GM12878 (cell line): ENCODE data around the gene ITIH1. TPM values are rescaled to one million over a fixed set of nuclear protein-coding genes. Genes with fewer than 3 reads are reported as not detected.

Source experiments
- ATAC-seq: fragments of 200-7000 bp; cut with Tn5 transposase; 3 replicates; pipeline ENCODE4 v1.9.1; 2020; ENCODE audit warnings: mild to moderate bottlenecking, moderate library complexity
- BruUV-seq: library from RNA; stranded (reverse); fragments of 400-500 nt; replicated peaks from 2 replicates; lab custom pipeline; 2021; lab: Mats Ljungman, UMichigan
- CTCF ChIA-PET: fragments of 300-600 bp; sonication (Branson Sonifier 250); formaldehyde crosslinking; extraction: SDS; loops from one replicate; lab custom pipeline; 2021; ENCODE audit warnings: inconsistent platforms; lab: Yijun Ruan, JAX
- POLR2A ChIA-PET: fragments of 350-600 bp; formaldehyde crosslinking; extraction: SDS; loops from one replicate; lab custom pipeline; 2021; ENCODE audit warnings: inconsistent platforms; lab: Charles Lee
- RAD21 ChIA-PET: fragments of 300-600 bp; sonication (Branson Sonifier 250); formaldehyde crosslinking; loops from one replicate; lab custom pipeline; 2023; ENCODE audit warnings: antibody characterized with exemption; ENCODE audit not compliant: unreplicated experiment; lab: Charles Lee
- SMC1A ChIA-PET: fragments of 300-600 bp; sonication (Branson Sonifier 250); formaldehyde crosslinking; loops from one replicate; lab custom pipeline; 2023; ENCODE audit not compliant: unreplicated experiment, uncharacterized antibody; lab: Charles Lee
- DNase-seq: peaks from one replicate; pipeline ENCODE4 v3.0.0-alpha.2; 2011; ENCODE audit warnings: low read depth, low spot score
- FAIRE-seq: peaks from 3 replicates; lab custom pipeline; 2011; peaks lifted over from hg19 to GRCh38; lab: Jason Lieb, UNC
- H2AFZ ChIP-seq: 2 replicates; pipeline ENCODE4 v1.6.0; 2011; ENCODE audit warnings: low read depth, low read length, control low read depth; ENCODE audit not compliant: control insufficient read depth
- H3K27ac ChIP-seq: 2 replicates; pipeline ENCODE4 v1.5.1; 2011; ENCODE audit warnings: control low read depth; ENCODE audit not compliant: control insufficient read depth, insufficient read depth
- H3K27me3 ChIP-seq, 2 experiments: replicated peaks in 1 of 2; 2 replicates each; pipeline versions ENCODE4 v1.6.0 to v1.6.1; 2011; ENCODE audit warnings: low read length in 1 of 2; ENCODE audit not compliant: control insufficient read depth in 2 of 2, insufficient read depth in 2 of 2
- H3K36me3 ChIP-seq, 2 experiments: 2 replicates each; pipeline ENCODE4 v1.5.1; 2011; ENCODE audit warnings: low read length in 1 of 2; ENCODE audit not compliant: control insufficient read depth in 2 of 2, insufficient read depth in 2 of 2
- H3K4me1 ChIP-seq: 2 replicates; pipeline ENCODE4 v1.6.1; 2011; ENCODE audit warnings: mild to moderate bottlenecking, low read length, moderate library complexity, mixed read lengths; ENCODE audit not compliant: control insufficient read depth, insufficient read depth
- H3K4me2 ChIP-seq: 2 replicates; pipeline ENCODE4 v1.6.0; 2011; ENCODE audit warnings: control low read depth; ENCODE audit not compliant: control insufficient read depth, insufficient read depth
- H3K4me3 ChIP-seq: fragments of 200-600 bp; sonication (generic); 2 replicates; pipeline ENCODE4 v1.5.1; 2016
- H3K79me2 ChIP-seq: 2 replicates; pipeline ENCODE4 v1.6.0; 2011; ENCODE audit warnings: low read length; ENCODE audit not compliant: control insufficient read depth, insufficient read depth
- H3K9ac ChIP-seq: 2 replicates; pipeline ENCODE4 v1.8.0; 2011; ENCODE audit warnings: low read length, control low read depth, mixed read lengths; ENCODE audit not compliant: control insufficient read depth, insufficient read depth
- H3K9me3 ChIP-seq: replicated peaks from 3 replicates; pipeline ENCODE4 v1.5.1; 2011; ENCODE audit warnings: mild to moderate bottlenecking, low read length; ENCODE audit not compliant: control insufficient read depth, insufficient read depth
- H4K20me1 ChIP-seq: 2 replicates; pipeline ENCODE4 v1.6.0; 2011; ENCODE audit not compliant: control insufficient read depth, insufficient read depth
- CBFB ChIP-seq: IDR thresholded peaks from 2 replicates; pipeline ENCODE4 v1.6.1; 2016; ENCODE audit warnings: antibody characterized with exemption, low read depth
- CEBPB ChIP-seq, 2 experiments: fragments of 150-350 bp in 1 of 2; IDR thresholded peaks; 2 replicates each; pipeline ENCODE4 v1.6.1; 2012 to 2014; ENCODE audit warnings: low read depth in 2 of 2, low read length in 2 of 2, borderline replicate concordance in 1 of 2, inconsistent platforms in 1 of 2
- CHD1 ChIP-seq: IDR thresholded peaks from 2 replicates; pipeline ENCODE4 v1.6.1; 2012; ENCODE audit warnings: low read depth, low read length, improper control_type of control experiment
- FOXM1 ChIP-seq: IDR thresholded peaks from 2 replicates; pipeline ENCODE4 v1.6.1; 2012; ENCODE audit warnings: low read depth, mild to moderate bottlenecking, inconsistent platforms, low read length, moderate library complexity
- IKZF1 ChIP-seq: fragments of 450-650 bp; conservative IDR thresholded peaks from 2 replicates; pipeline ENCODE4 v1.6.1; 2017; ENCODE audit warnings: antibody characterized with exemption, mild to moderate bottlenecking
- JUND ChIP-seq: IDR thresholded peaks from 2 replicates; pipeline ENCODE4 v1.6.1; 2012; ENCODE audit warnings: low read depth, mild to moderate bottlenecking, low read length, improper control_type of control experiment, moderate library complexity
- KLF5 ChIP-seq: fragments of 450-650 bp; IDR thresholded peaks from 2 replicates; pipeline ENCODE4 v1.6.1; 2014; ENCODE audit warnings: mild to moderate bottlenecking; ENCODE audit not compliant: partially characterized antibody
- MTA3 ChIP-seq: IDR thresholded peaks from 2 replicates; pipeline ENCODE4 v1.6.1; 2012; ENCODE audit warnings: low read length, inconsistent platforms, borderline replicate concordance
- NFIC ChIP-seq: IDR thresholded peaks from 2 replicates; pipeline ENCODE4 v1.6.1; 2012; ENCODE audit warnings: low read depth, mild to moderate bottlenecking, inconsistent platforms, low read length, moderate library complexity
- RAD21 ChIP-seq: IDR thresholded peaks from 2 replicates; pipeline ENCODE4 v1.6.1; 2011; ENCODE audit warnings: mild to moderate bottlenecking, low read depth, low read length, moderate library complexity; ENCODE audit not compliant: insufficient read depth
- SKIL ChIP-seq: fragments of 450-650 bp; IDR thresholded peaks from 2 replicates; pipeline ENCODE4 v1.6.1; 2017; ENCODE audit warnings: mild to moderate bottlenecking, low read depth, inconsistent platforms; ENCODE audit not compliant: poor library complexity, severe bottlenecking
- SPI1 ChIP-seq: IDR thresholded peaks from 2 replicates; pipeline ENCODE4 v1.6.1; 2011; ENCODE audit warnings: low read depth, mild to moderate bottlenecking, low read length, moderate library complexity, borderline replicate concordance; ENCODE audit not compliant: insufficient read depth
- TCF3 ChIP-seq: IDR thresholded peaks from 2 replicates; pipeline ENCODE4 v1.6.1; 2012; ENCODE audit warnings: low read depth, mild to moderate bottlenecking, low read length, borderline replicate concordance; ENCODE audit not compliant: insufficient read depth
- whole genome bisulfite sequencing: methylation state at CpG from one replicate; pipeline ENCODE4 v1.1.6; 2016; ENCODE audit warnings: low lambda C conversion rate; ENCODE audit not compliant: insufficient replicate concordance, insufficient coverage; ENCODE audit errors: missing lambda C conversion rate; 5-methylcytosine and 5-hydroxymethylcytosine counted together
- in situ Hi-C: fragments of 300-500 bp; cut with MboI; formaldehyde crosslinking; loops from 9 replicates; pipeline ENCODE4 v1.14.3; 2018; ENCODE audit warnings: mixed read lengths
- intact Hi-C: fragments of 100-400 bp; cut with micrococcal nuclease; formaldehyde crosslinking; loops from one replicate; pipeline ENCODE4 v1.14.2; 2022; ENCODE audit not compliant: unreplicated experiment
- polyA plus RNA-seq, 11 experiments: library from polyadenylated mRNA; depleted of rRNA in 4 of 11; unstranded in 6 of 11; stranded (reverse) in 5 of 11; fragments of >200 nt; fragmentation: Nextera tagmentation in 4 of 11; fragmentation: Illumina TruSeq in 1 of 11; extraction: Ambion mirVana in 4 of 11; extraction: Trizol in 1 of 11; gene quantifications; 1 replicate in 1 of 11; 2 replicates in 10 of 11; pipeline versions ENCODE4 v1.2.1 to v1.2.3, GENCODE V29; 2011 to 2016; ENCODE audit warnings: inconsistent platforms in 2 of 11, missing spikeins in 2 of 11, low read depth in 1 of 11
- total RNA-seq, 4 experiments: library from RNA; depleted of rRNA in 3 of 4; stranded (reverse); fragments of >200 nt in 3 of 4; fragmentation: Illumina TruSeq in 1 of 4; extraction: Trizol in 1 of 4; gene quantifications; 2 replicates each; pipeline versions ENCODE4 v1.2.1 to v1.2.3, GENCODE V29; 2013 to 2021
- TF ChIP-seq, protein P1 (sequence below): fragments of 450-650 bp; IDR thresholded peaks from 2 replicates; pipeline ENCODE4 v1.6.1; 2018; ENCODE audit warnings: mild to moderate bottlenecking, low read depth, moderate library complexity; ENCODE audit not compliant: partially characterized antibody
- TF ChIP-seq, protein P2 (sequence below): IDR thresholded peaks from 2 replicates; pipeline ENCODE4 v1.6.1; 2012; ENCODE audit warnings: low read depth, low read length, improper control_type of control experiment
- TF ChIP-seq, protein P3 (sequence below): IDR thresholded peaks from 2 replicates; pipeline ENCODE4 v1.6.1; 2011; ENCODE audit warnings: mild to moderate bottlenecking, low read depth, low read length, moderate library complexity; ENCODE audit not compliant: insufficient replicate concordance

Gene ITIH1
- total and polyA plus RNA-seq, 10 of the 15 experiments (the other 5 are each of a cell fraction or from before 2014, with no cell fraction given) = 0.33 to 0.64 (median 0.44) TPM; not detected in 7

GRCh38 chr3:52811452-52812011, 34.1 kb downstream of the ITIH1 start (continued):
- TF ChIP-seq, protein P1, sequence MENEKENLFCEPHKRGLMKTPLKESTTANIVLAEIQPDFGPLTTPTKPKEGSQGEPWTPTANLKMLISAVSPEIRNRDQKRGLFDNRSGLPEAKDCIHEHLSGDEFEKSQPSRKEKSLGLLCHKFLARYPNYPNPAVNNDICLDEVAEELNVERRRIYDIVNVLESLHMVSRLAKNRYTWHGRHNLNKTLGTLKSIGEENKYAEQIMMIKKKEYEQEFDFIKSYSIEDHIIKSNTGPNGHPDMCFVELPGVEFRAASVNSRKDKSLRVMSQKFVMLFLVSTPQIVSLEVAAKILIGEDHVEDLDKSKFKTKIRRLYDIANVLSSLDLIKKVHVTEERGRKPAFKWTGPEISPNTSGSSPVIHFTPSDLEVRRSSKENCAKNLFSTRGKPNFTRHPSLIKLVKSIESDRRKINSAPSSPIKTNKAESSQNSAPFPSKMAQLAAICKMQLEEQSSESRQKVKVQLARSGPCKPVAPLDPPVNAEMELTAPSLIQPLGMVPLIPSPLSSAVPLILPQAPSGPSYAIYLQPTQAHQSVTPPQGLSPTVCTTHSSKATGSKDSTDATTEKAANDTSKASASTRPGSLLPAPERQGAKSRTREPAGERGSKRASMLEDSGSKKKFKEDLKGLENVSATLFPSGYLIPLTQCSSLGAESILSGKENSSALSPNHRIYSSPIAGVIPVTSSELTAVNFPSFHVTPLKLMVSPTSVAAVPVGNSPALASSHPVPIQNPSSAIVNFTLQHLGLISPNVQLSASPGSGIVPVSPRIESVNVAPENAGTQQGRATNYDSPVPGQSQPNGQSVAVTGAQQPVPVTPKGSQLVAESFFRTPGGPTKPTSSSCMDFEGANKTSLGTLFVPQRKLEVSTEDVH = no peak
- TF ChIP-seq, protein P2, sequence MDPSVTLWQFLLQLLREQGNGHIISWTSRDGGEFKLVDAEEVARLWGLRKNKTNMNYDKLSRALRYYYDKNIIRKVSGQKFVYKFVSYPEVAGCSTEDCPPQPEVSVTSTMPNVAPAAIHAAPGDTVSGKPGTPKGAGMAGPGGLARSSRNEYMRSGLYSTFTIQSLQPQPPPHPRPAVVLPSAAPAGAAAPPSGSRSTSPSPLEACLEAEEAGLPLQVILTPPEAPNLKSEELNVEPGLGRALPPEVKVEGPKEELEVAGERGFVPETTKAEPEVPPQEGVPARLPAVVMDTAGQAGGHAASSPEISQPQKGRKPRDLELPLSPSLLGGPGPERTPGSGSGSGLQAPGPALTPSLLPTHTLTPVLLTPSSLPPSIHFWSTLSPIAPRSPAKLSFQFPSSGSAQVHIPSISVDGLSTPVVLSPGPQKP = no peak
- TF ChIP-seq MTA3 (no peak), CEBPB (IDR thresholded peaks at IDR 0.05; ENCODE audit: borderline replicate concordance in 1 of 2, low read depth in 2 of 2, low read length in 2 of 2) (no peak), RAD21 (no peak), CHD1 (no peak), KLF5 (no peak)

- DNase-seq (no peak), FAIRE-seq (no peak), ATAC-seq (no peak)
- Histone ChIP-seq H3K4me3 (no peak overlapping the region), H3K27me3 (no peaks in the 10 kb centered on the region), H4K20me1 (no peaks in the 10 kb centered on the region), H3K4me1 (no peaks in the 10 kb centered on the region), H3K9me3 (no peaks in the 10 kb centered on the region), H2AFZ (no peak overlapping the region), H3K36me3 (no peaks in the 10 kb centered on the region), H3K79me2 (no peaks in the 10 kb centered on the region), H3K27ac (no peak overlapping the region), H3K9ac (no peak overlapping the region), H3K4me2 (no peak overlapping the region)
- ChIA-PET CTCF (no interaction called here), POLR2A (no interaction called here), SMC1A (no interaction called here), RAD21 (no interaction called here)
- in situ Hi-C loops (no loop called here), intact Hi-C loops (no loop called here)
- 74% methylated on average over 8 of the region's 8 CpGs for WGBS
- BruUV-seq = no TSS peak
- TF ChIP-seq KLF5 (no peak), FOXM1 (no peak), JUND (no peak), TCF3 (no peak), NFIC (no peak), CBFB (no peak), IKZF1 (no peak), SPI1 (no peak), SKIL (no peak)
- TF ChIP-seq, protein P3, sequence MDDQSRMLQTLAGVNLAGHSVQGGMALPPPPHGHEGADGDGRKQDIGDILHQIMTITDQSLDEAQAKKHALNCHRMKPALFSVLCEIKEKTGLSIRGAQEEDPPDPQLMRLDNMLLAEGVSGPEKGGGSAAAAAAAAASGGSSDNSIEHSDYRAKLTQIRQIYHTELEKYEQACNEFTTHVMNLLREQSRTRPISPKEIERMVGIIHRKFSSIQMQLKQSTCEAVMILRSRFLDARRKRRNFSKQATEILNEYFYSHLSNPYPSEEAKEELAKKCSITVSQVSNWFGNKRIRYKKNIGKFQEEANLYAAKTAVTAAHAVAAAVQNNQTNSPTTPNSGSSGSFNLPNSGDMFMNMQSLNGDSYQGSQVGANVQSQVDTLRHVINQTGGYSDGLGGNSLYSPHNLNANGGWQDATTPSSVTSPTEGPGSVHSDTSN = no peak
Measured at GRCh38 chr3:52813810-52814209, 36.4 kb downstream of the ITIH1 start.
